K562 (cell line): Measurements from ENCODE around the gene EIF5. TPM values are rescaled to one million over a fixed set of nuclear protein-coding genes. Genes with fewer than 3 reads are reported as not detected.
A peak's percentile ranks its signal among the peaks of the same experiment; 100 is the strongest.

Source experiments
- ATAC-seq: fragments of 200-7000 bp; cut with Tn5 transposase; 3 replicates; pipeline ENCODE4 v1.9.1; 2020; ENCODE audit warnings: moderate library complexity
- BruUV-seq: library from RNA; stranded (reverse); fragments of 400-500 nt; replicated peaks from 2 replicates; lab custom pipeline; 2021; lab: Mats Ljungman, UMichigan
- CTCF ChIA-PET: fragments of 300-600 bp; formaldehyde crosslinking; extraction: SDS; loops from one replicate; lab custom pipeline; 2021; ENCODE audit warnings: low intra/inter-chr PET ratio; lab: Yijun Ruan, JAX
- POLR2A ChIA-PET: fragments of 300-600, 350-650 bp; sonication (Branson Sonifier 250); formaldehyde crosslinking; extraction: SDS; loops from one replicate; lab custom pipeline; 2021; ENCODE audit warnings: antibody characterized with exemption, inconsistent platforms; lab: Yijun Ruan, JAX
- DNase-seq, 4 experiments: peaks; one replicate each; pipeline versions ENCODE4 v3.0.0 to v3.0.0-alpha.2; 2011 to 2018; ENCODE audit warnings: low spot score in 3 of 4, mixed read lengths in 3 of 4; ENCODE audit errors: extremely low read depth in 1 of 4
- FAIRE-seq: peaks from 2 replicates; lab custom pipeline; 2011; peaks lifted over from hg19 to GRCh38; lab: Jason Lieb, UNC
- H2AFZ ChIP-seq: 2 replicates; pipeline ENCODE4 v1.6.0; 2011; ENCODE audit warnings: low read depth, low read length, control low read depth, inconsistent platforms
- H3K27ac ChIP-seq: fragments of 200-600 bp; 3 replicates; pipeline ENCODE4 v1.8.0; 2011; ENCODE audit warnings: low read depth, mild to moderate bottlenecking, control low read depth, inconsistent platforms, low read length, moderate library complexity, mixed read lengths; ENCODE audit errors: extremely low read depth
- H3K27me3 ChIP-seq, 2 experiments: fragments of 300-600 bp in 1 of 2; 2 replicates in 1 of 2; 3 replicates in 1 of 2; pipeline versions ENCODE4 v1.6.0 to v1.8.0; 2011; ENCODE audit warnings: inconsistent platforms in 2 of 2, low read length in 2 of 2, mild to moderate bottlenecking in 1 of 2, mixed read lengths in 1 of 2, moderate library complexity in 1 of 2; ENCODE audit not compliant: control insufficient read depth in 2 of 2, insufficient read depth in 2 of 2
- H3K36me3 ChIP-seq: fragments of 300-600 bp; 3 replicates; pipeline ENCODE4 v1.8.0; 2011; ENCODE audit warnings: mild to moderate bottlenecking, low read length, inconsistent platforms; ENCODE audit not compliant: control insufficient read depth, insufficient read depth
- H3K4me1 ChIP-seq, 2 experiments: fragments of 200-600 bp in 1 of 2; replicated peaks in 1 of 2; 2 replicates in 1 of 2; 3 replicates in 1 of 2; pipeline versions ENCODE4 v1.5.1 to v1.8.0; 2011; ENCODE audit warnings: inconsistent platforms in 2 of 2, low read length in 2 of 2, mild to moderate bottlenecking in 1 of 2, mixed read lengths in 1 of 2, moderate library complexity in 1 of 2; ENCODE audit not compliant: control insufficient read depth in 2 of 2, insufficient read depth in 2 of 2
- H3K4me2 ChIP-seq: 2 replicates; pipeline ENCODE4 v1.6.1; 2011; ENCODE audit warnings: low read length, control low read depth, inconsistent platforms, mixed read lengths; ENCODE audit not compliant: insufficient read depth
- H3K4me3 ChIP-seq: fragments of 200-600 bp; sonication (generic), shearing (Covaris generic); 2 replicates; pipeline ENCODE4 v1.5.1; 2016; ENCODE audit warnings: control low read depth, inconsistent platforms
- H3K79me2 ChIP-seq: fragments of 200-600 bp; 3 replicates; pipeline ENCODE4 v1.8.0; 2011; ENCODE audit warnings: low read length, inconsistent platforms; ENCODE audit not compliant: control insufficient read depth, insufficient read depth
- H3K9ac ChIP-seq, 2 experiments: 2 replicates each; pipeline versions ENCODE4 v1.6.0 to v1.6.1; 2011; ENCODE audit warnings: low read depth in 2 of 2, low read length in 2 of 2, control low read depth in 1 of 2, inconsistent platforms in 1 of 2, mild to moderate bottlenecking in 1 of 2, mixed read lengths in 1 of 2; ENCODE audit not compliant: insufficient read depth in 1 of 2
- H3K9me1 ChIP-seq: one replicate; pipeline ENCODE4 v1.6.0; 2011; ENCODE audit warnings: inconsistent platforms, mild to moderate bottlenecking, low read length, moderate library complexity; ENCODE audit not compliant: control insufficient read depth, insufficient read depth
- H3K9me3 ChIP-seq: replicated peaks from 2 replicates; pipeline ENCODE4 v1.5.1; 2011; ENCODE audit warnings: low read depth, low read length, inconsistent platforms; ENCODE audit not compliant: control insufficient read depth, insufficient read depth
- H4K20me1 ChIP-seq: replicated peaks from 2 replicates; pipeline ENCODE4 v1.6.1; 2011; ENCODE audit warnings: low read length, inconsistent platforms, mixed read lengths; ENCODE audit not compliant: control insufficient read depth, insufficient read depth
- CEBPG ChIP-seq, 3 experiments: fragments of 200-800 bp in 1 of 3; sonication (Bioruptor generic) in 1 of 3; sonication (generic) in 1 of 3; formaldehyde crosslinking in 1 of 3; IDR thresholded peaks in 2 of 3; conservative IDR thresholded peaks in 1 of 3; 2 replicates each; pipeline versions ENCODE4 v1.6.1 to v1.8.0; 2016 to 2022; ENCODE audit warnings: missing compliant biosample characterization in 2 of 3, missing genetic modification characterization in 2 of 3, mild to moderate bottlenecking in 1 of 3, missing genetic modification reagents in 1 of 3
- HDAC2 ChIP-seq: fragments of 450-650 bp; IDR thresholded peaks from 2 replicates; pipeline ENCODE4 v1.6.1; 2016; ENCODE audit warnings: mild to moderate bottlenecking
- HOXB6 ChIP-seq: fragments of 250-450 bp; sonication (Bioruptor Pico); IDR thresholded peaks from 2 replicates; pipeline ENCODE4 v1.5.1; 2022; ENCODE audit warnings: mild to moderate bottlenecking, borderline replicate concordance
- KAT7 ChIP-seq: sonication (generic); formaldehyde crosslinking; IDR thresholded peaks from 2 replicates; pipeline ENCODE4 v1.8.0; 2022; ENCODE audit warnings: missing genetic modification reagents, mild to moderate bottlenecking, borderline replicate concordance
- KDM2B ChIP-seq: fragments of 250-450 bp; sonication (Bioruptor Pico); IDR thresholded peaks from 2 replicates; pipeline ENCODE4 v1.8.0; 2021; ENCODE audit warnings: mild to moderate bottlenecking, moderate library complexity
- PRDM10 ChIP-seq: fragments of 450-650 bp; IDR thresholded peaks from 2 replicates; pipeline ENCODE4 v1.6.1; 2018; ENCODE audit not compliant: partially characterized antibody
- RAD21 ChIP-seq, 2 experiments: fragments of 250-450 bp in 1 of 2; fragments of 450-650 bp in 1 of 2; sonication (Bioruptor Pico) in 1 of 2; formaldehyde crosslinking in 1 of 2; IDR thresholded peaks in 1 of 2; conservative IDR thresholded peaks in 1 of 2; 2 replicates each; pipeline versions ENCODE4 v1.4.0 to v1.8.0; 2020 to 2022; ENCODE audit warnings: mild to moderate bottlenecking in 2 of 2, moderate library complexity in 1 of 2
- TCF7L2 ChIP-seq: fragments of 150-350 bp; IDR thresholded peaks from 2 replicates; pipeline ENCODE4 v1.6.1; 2016; ENCODE audit warnings: low read depth, mild to moderate bottlenecking, low read length, moderate library complexity
- ZNF316 ChIP-seq: fragments of 450-650 bp; IDR thresholded peaks from 2 replicates; pipeline ENCODE4 v1.6.1; 2016
- ZNF583 ChIP-seq: fragments of 250-450 bp; sonication (Bioruptor Pico); IDR thresholded peaks from 2 replicates; pipeline ENCODE4 v1.4.0; 2020
- WGBS: fragments of 100-300 bp; shearing (Covaris generic); methylation state at CpG from one replicate; pipeline ENCODE4 v1.1.6; 2016; ENCODE audit warnings: low coverage, mixed read lengths; ENCODE audit not compliant: insufficient coverage; ENCODE audit errors: missing lambda C conversion rate; 5-methylcytosine and 5-hydroxymethylcytosine counted together
- in situ Hi-C: fragments of 300-500 bp; cut with MboI; formaldehyde crosslinking; loops from 4 replicates; pipeline ENCODE4 v1.15.0; 2018; ENCODE audit warnings: inconsistent platforms, mixed read lengths
- intact Hi-C: fragments of 100-400 bp; cut with micrococcal nuclease; formaldehyde crosslinking; loops from 2 replicates; pipeline ENCODE4 v1.14.2; 2022
- polyA plus RNA-seq, 8 experiments: library from polyadenylated mRNA; depleted of rRNA in 4 of 8; stranded (reverse) in 5 of 8; unstranded in 3 of 8; fragments of >200 nt; fragmentation: Nextera tagmentation in 2 of 8; fragmentation: Illumina TruSeq in 1 of 8; extraction: Ambion mirVana in 2 of 8; extraction: Trizol in 1 of 8; gene quantifications; 2 replicates each; pipeline versions ENCODE4 v1.2.1 to v1.2.3, GENCODE V29; 2011 to 2014; ENCODE audit warnings: inconsistent platforms in 1 of 8, missing spikeins in 1 of 8
- total RNA-seq, 7 experiments: library from RNA; depleted of rRNA in 6 of 7; stranded (reverse); fragments of >200 nt in 6 of 7; fragmentation: Illumina TruSeq in 2 of 7; extraction: Trizol in 2 of 7; gene quantifications; 2 replicates each; pipeline versions ENCODE4 v1.2.1 to v1.2.3, GENCODE V29; 2011 to 2021; ENCODE audit warnings: low replicate concordance in 1 of 7

Gene EIF5
- total and polyA plus RNA-seq, 9 of the 15 experiments (the other 6 are each of a cell fraction or from before 2014, with no cell fraction given) = 92.7 to 442 (median 190) TPM

GRCh38 chr14:103384450-103385151 is 50.6 kb downstream of the EIF5 start:
- Histone ChIP-seq H3K27me3 (no peaks in the 10 kb centered on the region), H3K4me1 (peaks cover 12 to 27% of the 10 kb centered on the region in 2 experiments; a peak in 4 of 5 replicates), H3K4me2 (peak overlapping the region; percentile 87), H3K9ac (peak overlapping the region; percentile 83 to 97; a peak in 3 of 4 replicates), H3K4me3 (peak overlapping the region; percentile 96), H3K79me2 (peaks cover 48% of the 10 kb centered on the region)
- CTCF ChIA-PET = no interaction called here
- WGBS = 19% methylated on average over 21 of the region's 31 CpGs
- TF ChIP-seq PRDM10 (no peak), ZNF316 (peak; percentile 46; the same call in 1 of the 2 replicates), RAD21 (CRISPR knock-in tag; conservative IDR thresholded peaks at IDR 0.05 in 1 of 2, IDR thresholded peaks at IDR 0.05 in 1 of 2) (no peak), HDAC2 (peak; percentile 58; the same call in 1 of the 2 replicates), HOXB6 (no peak), KDM2B (CRISPR knock-in tag) (0 out of 2 replicates have a peak, but pooled peaks have one; percentile 53), ZNF583 (CRISPR knock-in tag) (no peak), KAT7 (CRISPR knock-in tag) (peak; percentile 62; the same call in 1 of the 2 replicates), TCF7L2 (no peak), CEBPG (CRISPR knock-in tag; IDR thresholded peaks at IDR 0.05) (no peak), CEBPG (tag; conservative IDR thresholded peaks at IDR 0.05 in 1 of 2, IDR thresholded peaks at IDR 0.05 in 1 of 2) (no peak)
- TF ChIP-seq, all 486 proteins: peak for 4
- Histone ChIP-seq H4K20me1 (peaks cover 6% of the 10 kb centered on the region; the same call in 1 of the 2 replicates), H3K27ac (0 out of 3 replicates have a peak overlapping the region, but pooled peaks have one; percentile 25), H2AFZ (peak overlapping the region; percentile 93), H3K9me1 (no peaks in the 10 kb centered on the region), H3K9me3 (no peaks in the 10 kb centered on the region), H3K36me3 (peaks cover 8% of the 10 kb centered on the region; the same call in 2 of the 3 replicates)
- in situ Hi-C loops (loop anchor here (5.0 kb wide), 1 partner anchor 87 kb away; no protein-coding TSS in a partner anchor), intact Hi-C loops (loop anchor here (5.0 kb wide), 1 partner anchor 52 kb away; the partner anchor contains the start of gene EIF5)
- ATAC-seq (peak; percentile 11), DNase-seq (no peak), FAIRE-seq (no peak)
- no TSS peak for BruUV-seq
- POLR2A ChIA-PET = no interaction called here
